Right lobe of liver (tissue), 4 donors: ENCODE results near the gene FAM83F.

Experiments
- POLR2A ChIP-seq: fragments of 450-650 bp; IDR thresholded peaks from one replicate; pipeline ENCODE4 v1.6.1; 2017; ENCODE audit warnings: antibody characterized with exemption, mild to moderate bottlenecking
- TF ChIP-seq, protein P1 (sequence below), 4 donors: fragments of 200-600 bp in 3 of 4; fragments of 450-650 bp in 1 of 4; IDR thresholded peaks; one replicate each; pipeline versions ENCODE4 v1.5.1 to v1.8.0; 2016 to 2022; ENCODE audit warnings: antibody characterized with exemption in 4 of 4, mild to moderate bottlenecking in 2 of 4
- donor health status: DM: no; HTN: no; CAD: no.
- donor health status: DM: no; HTN: no; CAD: no.
- donor health status: DM: no; HTN: yes; CAD: no.

DNA sequence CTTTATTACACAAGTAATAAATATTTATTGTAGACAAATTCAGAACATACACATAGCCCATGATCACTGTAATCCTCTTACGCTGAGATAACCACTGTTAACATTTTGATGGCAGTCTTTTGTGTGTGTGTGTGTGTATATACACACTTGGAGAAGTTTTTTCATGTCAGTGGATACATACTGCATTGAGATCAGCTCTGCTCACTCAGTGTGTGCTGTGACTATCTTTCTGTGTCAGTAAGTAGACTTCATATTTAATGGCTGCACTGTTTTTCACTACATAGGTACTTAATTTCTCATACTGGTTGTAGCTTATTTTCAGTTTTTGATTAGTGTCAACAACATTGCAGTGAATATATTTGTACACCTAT, 82.9 kb downstream of the FAM83F start:
- TF ChIP-seq, protein P1, sequence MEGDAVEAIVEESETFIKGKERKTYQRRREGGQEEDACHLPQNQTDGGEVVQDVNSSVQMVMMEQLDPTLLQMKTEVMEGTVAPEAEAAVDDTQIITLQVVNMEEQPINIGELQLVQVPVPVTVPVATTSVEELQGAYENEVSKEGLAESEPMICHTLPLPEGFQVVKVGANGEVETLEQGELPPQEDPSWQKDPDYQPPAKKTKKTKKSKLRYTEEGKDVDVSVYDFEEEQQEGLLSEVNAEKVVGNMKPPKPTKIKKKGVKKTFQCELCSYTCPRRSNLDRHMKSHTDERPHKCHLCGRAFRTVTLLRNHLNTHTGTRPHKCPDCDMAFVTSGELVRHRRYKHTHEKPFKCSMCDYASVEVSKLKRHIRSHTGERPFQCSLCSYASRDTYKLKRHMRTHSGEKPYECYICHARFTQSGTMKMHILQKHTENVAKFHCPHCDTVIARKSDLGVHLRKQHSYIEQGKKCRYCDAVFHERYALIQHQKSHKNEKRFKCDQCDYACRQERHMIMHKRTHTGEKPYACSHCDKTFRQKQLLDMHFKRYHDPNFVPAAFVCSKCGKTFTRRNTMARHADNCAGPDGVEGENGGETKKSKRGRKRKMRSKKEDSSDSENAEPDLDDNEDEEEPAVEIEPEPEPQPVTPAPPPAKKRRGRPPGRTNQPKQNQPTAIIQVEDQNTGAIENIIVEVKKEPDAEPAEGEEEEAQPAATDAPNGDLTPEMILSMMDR (IDR thresholded peaks at IDR 0.05): no peak
- no peak for TF ChIP-seq POLR2A
